ENCODE data around the gene RPL9.

Gene RPL9

DNA sequence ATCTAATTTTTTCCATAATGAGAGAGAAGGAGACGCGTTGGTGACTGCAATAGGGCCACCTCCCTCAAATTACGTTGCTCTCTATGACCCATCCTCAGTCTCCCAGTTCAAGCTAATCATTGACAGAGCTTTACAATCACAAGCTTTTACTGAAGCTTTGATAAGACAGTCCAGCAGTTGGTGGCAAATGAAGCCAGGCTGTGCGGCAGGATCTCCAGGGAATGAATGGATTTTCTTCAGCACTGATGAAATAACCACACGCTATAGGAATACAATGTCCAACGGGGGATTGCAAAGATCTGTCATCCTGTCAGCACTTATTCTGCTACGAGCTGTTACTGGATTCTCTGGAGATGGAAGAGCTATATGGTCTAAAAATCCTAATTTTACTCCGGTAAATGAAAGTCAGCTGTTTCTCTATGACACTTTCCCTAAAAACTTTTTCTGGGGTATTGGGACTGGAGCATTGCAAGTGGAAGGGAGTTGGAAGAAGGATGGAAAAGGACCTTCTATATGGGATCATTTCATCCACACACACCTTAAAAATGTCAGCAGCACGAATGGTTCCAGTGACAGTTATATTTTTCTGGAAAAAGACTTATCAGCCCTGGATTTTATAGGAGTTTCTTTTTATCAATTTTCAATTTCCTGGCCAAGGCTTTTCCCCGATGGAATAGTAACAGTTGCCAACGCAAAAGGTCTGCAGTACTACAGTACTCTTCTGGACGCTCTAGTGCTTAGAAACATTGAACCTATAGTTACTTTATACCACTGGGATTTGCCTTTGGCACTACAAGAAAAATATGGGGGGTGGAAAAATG lies 51.7 kb downstream of the RPL9 start, which contains the start of gene KLB:
Gene KLB, plus strand, starts transcription at position 168 of the 821 bp plus-strand sequence. Its CDS starts 20 bp downstream, at position 188.
- DNase-seq (ENCODE audit: low spot score) = no peak
- in situ Hi-C loops (cut with MboI; ENCODE audit: low sequenced_read_pairs, unreplicated experiment) = no loop called here
- TF ChIP-seq, protein P1, sequence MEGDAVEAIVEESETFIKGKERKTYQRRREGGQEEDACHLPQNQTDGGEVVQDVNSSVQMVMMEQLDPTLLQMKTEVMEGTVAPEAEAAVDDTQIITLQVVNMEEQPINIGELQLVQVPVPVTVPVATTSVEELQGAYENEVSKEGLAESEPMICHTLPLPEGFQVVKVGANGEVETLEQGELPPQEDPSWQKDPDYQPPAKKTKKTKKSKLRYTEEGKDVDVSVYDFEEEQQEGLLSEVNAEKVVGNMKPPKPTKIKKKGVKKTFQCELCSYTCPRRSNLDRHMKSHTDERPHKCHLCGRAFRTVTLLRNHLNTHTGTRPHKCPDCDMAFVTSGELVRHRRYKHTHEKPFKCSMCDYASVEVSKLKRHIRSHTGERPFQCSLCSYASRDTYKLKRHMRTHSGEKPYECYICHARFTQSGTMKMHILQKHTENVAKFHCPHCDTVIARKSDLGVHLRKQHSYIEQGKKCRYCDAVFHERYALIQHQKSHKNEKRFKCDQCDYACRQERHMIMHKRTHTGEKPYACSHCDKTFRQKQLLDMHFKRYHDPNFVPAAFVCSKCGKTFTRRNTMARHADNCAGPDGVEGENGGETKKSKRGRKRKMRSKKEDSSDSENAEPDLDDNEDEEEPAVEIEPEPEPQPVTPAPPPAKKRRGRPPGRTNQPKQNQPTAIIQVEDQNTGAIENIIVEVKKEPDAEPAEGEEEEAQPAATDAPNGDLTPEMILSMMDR (IDR thresholded peaks at IDR 0.05; ENCODE audit: borderline replicate concordance, control extremely low read depth, extremely low read depth, insufficient read depth, missing control alignments) = no peak
